ENCODE results near the gene SLC22A6. TPM values are rescaled to one million over a fixed set of nuclear protein-coding genes. Genes with fewer than 3 reads are reported as not detected.

SLC22A6 gene
- total RNA-seq, 1 experiment from 2014 or later, result not detected

GRCh38 chr11:62974848-62975522 lies 9.8 kb downstream of the SLC22A6 start (continued):
- TF ChIP-seq ZNF281 (CRISPR knock-in tag; IDR thresholded peaks at IDR 0.05), result no peak
- no peak for TF ChIP-seq SOX15 (CRISPR knock-in tag; IDR thresholded peaks at IDR 0.05)
- no peak for TF ChIP-seq CBFB (CRISPR knock-in tag; IDR thresholded peaks at IDR 0.05; ENCODE audit: low read depth)
- no peak for TF ChIP-seq FOXJ3 (CRISPR knock-in tag; IDR thresholded peaks at IDR 0.05; ENCODE audit: borderline replicate concordance)
- TF ChIP-seq PREB (CRISPR knock-in tag; IDR thresholded peaks at IDR 0.05; ENCODE audit: borderline replicate concordance), result no peak
- TF ChIP-seq ATF6 (CRISPR knock-in tag; IDR thresholded peaks at IDR 0.05), result no peak
- no peak for TF ChIP-seq ZNF121 (CRISPR knock-in tag; IDR thresholded peaks at IDR 0.05)
- TF ChIP-seq NR2C2 (CRISPR knock-in tag; IDR thresholded peaks at IDR 0.05), result no peak

- H3K4me1 Mint-ChIP-seq, result no peaks in the 10 kb centered on the region
- peaks cover 15% of the 10 kb centered on the region for H3K27me3 Mint-ChIP-seq (ENCODE audit: low read depth)
- DNase-seq (ENCODE audit: low spot score) (no peak), ATAC-seq (no peak)
- CTCF ChIA-PET, result interaction anchor here (1.8 kb wide), 1 partner anchor 9 kb away, joined by 6 read pairs; no protein-coding TSS in a partner anchor
- POLR2A ChIA-PET, result no interaction called here
- TF ChIP-seq GABPB1 (CRISPR knock-in tag; IDR thresholded peaks at IDR 0.05) (no peak), MXD4 (CRISPR knock-in tag; IDR thresholded peaks at IDR 0.05; ENCODE audit: borderline replicate concordance) (no peak), ZNF512 (CRISPR knock-in tag; IDR thresholded peaks at IDR 0.05; ENCODE audit: borderline replicate concordance) (no peak), AFF4 (CRISPR knock-in tag; IDR thresholded peaks at IDR 0.05; ENCODE audit: borderline replicate concordance) (no peak), KAT7 (CRISPR knock-in tag; IDR thresholded peaks at IDR 0.05; ENCODE audit: borderline replicate concordance) (no peak), ZMAT4 (CRISPR knock-in tag; IDR thresholded peaks at IDR 0.05) (no peak), JAZF1 (CRISPR knock-in tag; IDR thresholded peaks at IDR 0.05) (no peak), NR1H2 (CRISPR knock-in tag; IDR thresholded peaks at IDR 0.05) (no peak), CDX4 (CRISPR knock-in tag; IDR thresholded peaks at IDR 0.05; ENCODE audit: borderline replicate concordance) (no peak), ZBTB43 (CRISPR knock-in tag; IDR thresholded peaks at IDR 0.05) (no peak), SMAD4 (CRISPR knock-in tag; IDR thresholded peaks at IDR 0.05) (no peak), MLX (CRISPR knock-in tag; IDR thresholded peaks at IDR 0.05) (no peak), RELA (CRISPR knock-in tag; IDR thresholded peaks at IDR 0.05; ENCODE audit: borderline replicate concordance) (no peak)
- no peak overlapping the region for H3K4me3 Mint-ChIP-seq
- peaks cover 16% of the 10 kb centered on the region; the same call in 1 of the 2 replicates for H3K9me3 Mint-ChIP-seq
- no peak overlapping the region for H3K27ac Mint-ChIP-seq
- no peaks in the 10 kb centered on the region for H3K36me3 Mint-ChIP-seq
Measured at GRCh38 chr11:62965574-62965973, 19.2 kb downstream of the SLC22A6 start.
